ENCODE measurements around the gene ZNF529. TPM values are rescaled to one million over a fixed set of nuclear protein-coding genes. Genes with fewer than 3 reads are reported as not detected.
"Not testable (repeated sequence)": the region's sequence is repeated elsewhere in the genome, so short reads cannot be mapped to it uniquely, and the experiment has no call there.

ZNF529 gene
- 18.6 and 19.2 TPM in 2 replicates for total RNA-seq
- polyA plus RNA-seq, result 10.9 and 16.5 TPM in 2 replicates

GRCh38 chr19:36573020-36573894 is at the start of gene ZNF529:
TSS of gene ZNF529 (minus strand) at chr19:36573292. CDS start at chr19:36572346, 946 bp downstream.
- H3K27me3 ChIP-seq, result no peaks in the 10 kb centered on the region
- peak; percentile 92 to 96 for DNase-seq (ENCODE audit: low read depth in 1 of 2, low spot score in 1 of 2)
- no peak for TF ChIP-seq CTCF (IDR thresholded peaks at IDR 0.05; ENCODE audit: low read depth, low read length)
- peaks cover 10% of the 10 kb centered on the region for H3K4me1 ChIP-seq (ENCODE audit: low read depth)
- H3K27ac ChIP-seq, result peak within 1 kb of the TSS; percentile 93
- H3K36me3 ChIP-seq, result peaks cover 7% of the 10 kb centered on the region
- no peaks in the 10 kb centered on the region for H3K9me3 ChIP-seq (ENCODE audit: low read depth)
- peak within 1 kb of the TSS; percentile 75 for H3K4me3 ChIP-seq

- Histone ChIP-seq H3K27me3 (no peaks in the 10 kb centered on the region), H3K9me3 (ENCODE audit: low read depth) (no peaks in the 10 kb centered on the region), H3K4me1 (ENCODE audit: low read depth) (peaks cover 6% of the 10 kb centered on the region), H3K27ac (peak overlapping the region; percentile 80), H3K4me3 (peak overlapping the region; percentile 61), H3K36me3 (peaks cover 25% of the 10 kb centered on the region)
- TF ChIP-seq CTCF (IDR thresholded peaks at IDR 0.05; ENCODE audit: low read depth, low read length), result no peak
- no peak for DNase-seq (ENCODE audit: low read depth in 1 of 2, low spot score in 1 of 2)
These were observed 32.9 kb upstream of the ZNF529 start for GRCh38 chr19:36605877-36606478.

GRCh38 chr19:36605101-36605876 is 32.2 kb upstream of the ZNF529 start, which contains the start of gene ZNF382:
TSS of gene ZNF382 (plus strand) at chr19:36605313. CDS start at chr19:36609915, 4,602 bp downstream.
- H3K4me3 ChIP-seq, result peak within 1 kb of the TSS; percentile 61
- TF ChIP-seq CTCF (IDR thresholded peaks at IDR 0.05; ENCODE audit: low read depth, low read length), result no peak
- peak within 1 kb of the TSS; percentile 80 for H3K27ac ChIP-seq
- peaks cover 6% of the 10 kb centered on the region for H3K4me1 ChIP-seq (ENCODE audit: low read depth)
- H3K9me3 ChIP-seq (ENCODE audit: low read depth), result no peaks in the 10 kb centered on the region
- no peaks in the 10 kb centered on the region for H3K27me3 ChIP-seq
- peak; percentile 77 to 87 for DNase-seq (ENCODE audit: low read depth in 1 of 2, low spot score in 1 of 2)
- H3K36me3 ChIP-seq, result peaks cover 20% of the 10 kb centered on the region

- Histone ChIP-seq H3K4me3 (peak overlapping the region; percentile 61), H3K27ac (peak overlapping the region; percentile 80), H3K36me3 (peaks cover 16% of the 10 kb centered on the region), H3K27me3 (no peaks in the 10 kb centered on the region), H3K9me3 (ENCODE audit: low read depth) (no peaks in the 10 kb centered on the region), H3K4me1 (ENCODE audit: low read depth) (peaks cover 6% of the 10 kb centered on the region)
- TF ChIP-seq CTCF (IDR thresholded peaks at IDR 0.05; ENCODE audit: low read depth, low read length), result no peak
- DNase-seq (ENCODE audit: low read depth in 1 of 2, low spot score in 1 of 2), result peak; percentile 20 to 70
These were observed 31.6 kb upstream of the ZNF529 start for GRCh38 chr19:36604656-36605100.

GRCh38 chr19:36602681-36603080 is 29.6 kb upstream of the ZNF529 start:
- not testable (repeated sequence) for H3K27me3 ChIP-seq; DNase-seq (ENCODE audit: low read depth in 1 of 2, low spot score in 1 of 2); H3K27ac ChIP-seq; H3K9me3 ChIP-seq (ENCODE audit: low read depth); H3K36me3 ChIP-seq; H3K4me3 ChIP-seq; H3K4me1 ChIP-seq (ENCODE audit: low read depth)

Data from cardiac muscle cell (in vitro differentiated cells and primary cell).